LNCaP clone FGC (cell line): ENCODE results near the gene SLC13A3.

Experiments used
- DNase-seq: peaks from one replicate; pipeline ENCODE4 v3.0.0-alpha.2; 2011; ENCODE audit warnings: low read depth
- H3K4me3 ChIP-seq: 2 replicates; pipeline ENCODE4 v1.5.1; 2011; ENCODE audit warnings: mild to moderate bottlenecking, low read depth, low read length, control low read depth
- TF ChIP-seq, protein P1 (sequence below): IDR thresholded peaks from 2 replicates; pipeline ENCODE4 v1.5.1; 2012; ENCODE audit warnings: mild to moderate bottlenecking; ENCODE audit not compliant: control insufficient read depth, insufficient read depth; ENCODE audit errors: extremely low read depth

The SLC13A3 gene

GRCh38 chr20:46520976-46521579, 130.2 kb downstream of the SLC13A3 start:
- peak; percentile 40 for DNase-seq
- no peak overlapping the region for H3K4me3 ChIP-seq
- TF ChIP-seq, protein P1, sequence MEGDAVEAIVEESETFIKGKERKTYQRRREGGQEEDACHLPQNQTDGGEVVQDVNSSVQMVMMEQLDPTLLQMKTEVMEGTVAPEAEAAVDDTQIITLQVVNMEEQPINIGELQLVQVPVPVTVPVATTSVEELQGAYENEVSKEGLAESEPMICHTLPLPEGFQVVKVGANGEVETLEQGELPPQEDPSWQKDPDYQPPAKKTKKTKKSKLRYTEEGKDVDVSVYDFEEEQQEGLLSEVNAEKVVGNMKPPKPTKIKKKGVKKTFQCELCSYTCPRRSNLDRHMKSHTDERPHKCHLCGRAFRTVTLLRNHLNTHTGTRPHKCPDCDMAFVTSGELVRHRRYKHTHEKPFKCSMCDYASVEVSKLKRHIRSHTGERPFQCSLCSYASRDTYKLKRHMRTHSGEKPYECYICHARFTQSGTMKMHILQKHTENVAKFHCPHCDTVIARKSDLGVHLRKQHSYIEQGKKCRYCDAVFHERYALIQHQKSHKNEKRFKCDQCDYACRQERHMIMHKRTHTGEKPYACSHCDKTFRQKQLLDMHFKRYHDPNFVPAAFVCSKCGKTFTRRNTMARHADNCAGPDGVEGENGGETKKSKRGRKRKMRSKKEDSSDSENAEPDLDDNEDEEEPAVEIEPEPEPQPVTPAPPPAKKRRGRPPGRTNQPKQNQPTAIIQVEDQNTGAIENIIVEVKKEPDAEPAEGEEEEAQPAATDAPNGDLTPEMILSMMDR: peak; percentile 89

- H3K4me3 ChIP-seq: no peak overlapping the region
- TF ChIP-seq, protein P1: no peak
- DNase-seq: no peak
These were observed 130.7 kb downstream of the SLC13A3 start for GRCh38 chr20:46520540-46520939.

- TF ChIP-seq, protein P1: no peak
- DNase-seq: no peak
- H3K4me3 ChIP-seq: no peak overlapping the region
These were observed 131.7 kb downstream of the SLC13A3 start for GRCh38 chr20:46519471-46520068.

- DNase-seq: no peak
- TF ChIP-seq, protein P1: no peak
- H3K4me3 ChIP-seq: peak within 1 kb of the TSS; percentile 59
These were observed 138.1 kb downstream of the SLC13A3 start, which contains the start of gene ZNF334 for GRCh38 chr20:46512943-46513844. Gene ZNF334 (minus strand): TSS chr20:46513559. CDS start chr20:46512102, 1,457 bp downstream.

GRCh38 chr20:46509523-46509922, 141.7 kb downstream of the SLC13A3 start:
- no peak overlapping the region for H3K4me3 ChIP-seq
- TF ChIP-seq, protein P1: no peak
- DNase-seq: no peak
